Adrenal gland (tissue), 5 donors: ENCODE measurements around the gene SDK1.

Source experiments
- CTCF ChIP-seq, 6 experiments: fragments of 450-650 bp in 4 of 6; fragments of 200-600 bp in 2 of 6; sonication (generic) in 1 of 6; IDR thresholded peaks; 1 replicate in 5 of 6; 2 replicates in 1 of 6; pipeline versions ENCODE4 v1.5.1 to v1.8.0; 2016 to 2021; ENCODE audit warnings: antibody characterized with exemption in 6 of 6, mild to moderate bottlenecking in 2 of 6, moderate library complexity in 1 of 6
- POLR2A ChIP-seq, 2 donors: fragments of 450-650 bp; IDR thresholded peaks; one replicate each; pipeline ENCODE4 v1.6.1; 2017; ENCODE audit warnings: antibody characterized with exemption in 2 of 2, mild to moderate bottlenecking in 2 of 2, moderate library complexity in 1 of 2
- donor health status: DM: no; HTN: no; CAD: no.

- no peak for TF ChIP-seq POLR2A (IDR thresholded peaks at IDR 0.05)
- no peak for TF ChIP-seq CTCF (IDR thresholded peaks at IDR 0.05)
These were observed 757.1 kb downstream of the SDK1 start for GRCh38 chr7:4058158-4058557.
